GM23338 (cell line): Measurements from ENCODE around the gene SRSF12. TPM values are rescaled to one million over a fixed set of nuclear protein-coding genes. Genes with fewer than 3 reads are reported as not detected.

Experiments used
- ATAC-seq: fragments of 200-7000 bp; cut with Tn5 transposase; 3 replicates; pipeline ENCODE4 v1.9.1; 2020
- DNase-seq: peaks from one replicate; pipeline ENCODE4 v3.0.0-alpha.2; 2015; ENCODE audit warnings: low spot score
- H2AFZ ChIP-seq: fragments of 200-600 bp; sonication (generic); 2 replicates; pipeline ENCODE4 v1.8.0; 2016; ENCODE audit warnings: antibody characterized with exemption, mild to moderate bottlenecking, moderate library complexity
- H3F3A ChIP-seq: fragments of 200-600 bp; sonication (generic); replicated peaks from 2 replicates; pipeline ENCODE4 v1.8.0; 2017; ENCODE audit warnings: antibody characterized with exemption, mixed run types, low read depth
- H3K27ac ChIP-seq: fragments of 200-600 bp; sonication (generic); 2 replicates; pipeline ENCODE4 v1.6.1; 2016; ENCODE audit warnings: low read depth
- H3K27me3 ChIP-seq: fragments of 200-600 bp; sonication (generic); 2 replicates; pipeline ENCODE4 v1.8.0; 2016; ENCODE audit warnings: mild to moderate bottlenecking, mixed run types, moderate library complexity; ENCODE audit not compliant: insufficient read depth
- H3K36me3 ChIP-seq: fragments of 200-600 bp; sonication (generic); 2 replicates; pipeline ENCODE4 v1.8.0; 2016; ENCODE audit warnings: mild to moderate bottlenecking; ENCODE audit not compliant: insufficient read depth
- H3K4me1 ChIP-seq: fragments of 200-600 bp; sonication (generic); 2 replicates; pipeline ENCODE4 v1.8.0; 2016; ENCODE audit warnings: mild to moderate bottlenecking, moderate library complexity; ENCODE audit not compliant: insufficient read depth
- H3K4me2 ChIP-seq: fragments of 200-600 bp; sonication (generic); 2 replicates; pipeline ENCODE4 v1.7.1; 2017; ENCODE audit warnings: mixed run types
- H3K4me3 ChIP-seq: fragments of 200-600 bp; sonication (generic); 2 replicates; pipeline ENCODE4 v1.6.1; 2016; ENCODE audit warnings: mixed run types
- H3K79me2 ChIP-seq: fragments of 200-600 bp; sonication (generic); replicated peaks from 2 replicates; pipeline ENCODE4 v1.8.0; 2017; ENCODE audit warnings: mild to moderate bottlenecking; ENCODE audit not compliant: insufficient read depth
- H3K9me2 ChIP-seq: fragments of 200-600 bp; sonication (generic); 2 replicates; pipeline ENCODE4 v1.8.0; 2017; ENCODE audit not compliant: insufficient read depth
- H4K20me1 ChIP-seq: fragments of 200-600 bp; sonication (generic); replicated peaks from 2 replicates; pipeline ENCODE4 v1.8.0; 2017; ENCODE audit warnings: mild to moderate bottlenecking; ENCODE audit not compliant: insufficient read depth
- H3K27ac Mint-ChIP-seq: 2 replicates; pipeline ENCODE4 v1.8.0; 2020; ENCODE audit warnings: inconsistent platforms, mild to moderate bottlenecking, moderate library complexity, mixed read lengths
- H3K27me3 Mint-ChIP-seq: 3 replicates; pipeline ENCODE4 v1.8.0; 2022; ENCODE audit warnings: low read depth, mild to moderate bottlenecking, moderate library complexity, mixed read lengths, inconsistent platforms; ENCODE audit not compliant: insufficient read depth, poor library complexity
- H3K36me3 Mint-ChIP-seq: 3 replicates; pipeline ENCODE4 v1.8.0; 2021; ENCODE audit warnings: low read depth, mild to moderate bottlenecking, inconsistent platforms, moderate library complexity, mixed read lengths
- H3K4me1 Mint-ChIP-seq: 3 replicates; pipeline ENCODE4 v1.8.0; 2020; ENCODE audit warnings: mild to moderate bottlenecking, inconsistent platforms, mixed read lengths
- H3K4me3 Mint-ChIP-seq: 3 replicates; pipeline ENCODE4 v1.8.0; 2021; ENCODE audit warnings: moderate library complexity, mild to moderate bottlenecking, inconsistent platforms, mixed read lengths
- H3K9me3 Mint-ChIP-seq: 3 replicates; pipeline ENCODE4 v1.8.0; 2020; ENCODE audit warnings: moderate library complexity, mild to moderate bottlenecking, inconsistent platforms, mixed read lengths
- CREB1 ChIP-seq: fragments of 250-450 bp; sonication (Bioruptor Pico); IDR thresholded peaks from 2 replicates; pipeline ENCODE4 v1.5.0; 2020; ENCODE audit warnings: low read depth, mild to moderate bottlenecking, moderate library complexity
- EZH2 ChIP-seq: fragments of 200-600 bp; sonication (generic); IDR thresholded peaks from one replicate; pipeline ENCODE4 v1.8.0; 2017; ENCODE audit warnings: antibody characterized with exemption, mild to moderate bottlenecking, low read depth; ENCODE audit not compliant: unreplicated experiment
- EZH2phosphoT487 ChIP-seq: fragments of 200-600 bp; sonication (generic); IDR thresholded peaks from one replicate; pipeline ENCODE4 v1.8.1; 2018; ENCODE audit warnings: antibody characterized with exemption; ENCODE audit not compliant: unreplicated experiment
- JUNB ChIP-seq: IDR thresholded peaks from one replicate; pipeline ENCODE4 v1.6.1; 2016; ENCODE audit warnings: antibody characterized with exemption; ENCODE audit not compliant: unreplicated experiment
- NANOG ChIP-seq: IDR thresholded peaks from 2 replicates; pipeline ENCODE4 v1.6.1; 2016; ENCODE audit warnings: antibody characterized with exemption, borderline replicate concordance
- POLR2AphosphoS5 ChIP-seq: IDR thresholded peaks from 2 replicates; pipeline ENCODE4 v1.6.1; 2016; ENCODE audit warnings: antibody characterized with exemption, low read depth
- STAT1 ChIP-seq: IDR thresholded peaks from one replicate; pipeline ENCODE4 v1.6.1; 2016; ENCODE audit warnings: antibody characterized with exemption; ENCODE audit not compliant: unreplicated experiment
- ZNF114 ChIP-seq: fragments of 250-450 bp; sonication (Bioruptor Pico); IDR thresholded peaks from 2 replicates; pipeline ENCODE4 v1.5.0; 2020; ENCODE audit warnings: mild to moderate bottlenecking, moderate library complexity
- ZNF331 ChIP-seq: fragments of 250-450 bp; sonication (Bioruptor Pico); IDR thresholded peaks from 2 replicates; pipeline ENCODE4 v1.5.0; 2020; ENCODE audit warnings: low read depth, mild to moderate bottlenecking, moderate library complexity
- polyA plus RNA-seq: library from polyadenylated mRNA; unstranded; fragments of >200 nt; fragmentation: Nextera tagmentation; extraction: Ambion mirVana; gene quantifications from 2 replicates; pipeline ENCODE4 v1.2.1, GENCODE V29; 2016
- total RNA-seq: library from RNA; depleted of rRNA; stranded (reverse); fragments of >200 nt; shearing (Covaris generic); gene quantifications from 2 replicates; pipeline ENCODE4 v1.2.3, GENCODE V29; 2014
- TF ChIP-seq, protein P1 (sequence below): IDR thresholded peaks from 2 replicates; pipeline ENCODE4 v1.6.1; 2016; ENCODE audit warnings: antibody characterized with exemption
- TF ChIP-seq, protein P2 (sequence below), 2 experiments: fragments of 200-600 bp in 1 of 2; sonication (generic) in 1 of 2; conservative IDR thresholded peaks; 2 replicates each; pipeline versions ENCODE4 v1.5.1 to v1.6.1; 2016 to 2017; ENCODE audit warnings: antibody characterized with exemption in 2 of 2, low read depth in 2 of 2, mild to moderate bottlenecking in 2 of 2, moderate library complexity in 1 of 2
- TF ChIP-seq, protein P3 (sequence below): IDR thresholded peaks from one replicate; pipeline ENCODE4 v1.6.1; 2018; ENCODE audit warnings: antibody characterized with exemption; ENCODE audit not compliant: unreplicated experiment
- TF ChIP-seq, protein P4 (sequence below): fragments of 250-450 bp; sonication (Bioruptor Pico); IDR thresholded peaks from 2 replicates; pipeline ENCODE4 v1.5.0; 2020; ENCODE audit warnings: mild to moderate bottlenecking, moderate library complexity

Gene SRSF12
- total and polyA plus RNA-seq, 2 experiments from 2014 or later, result 3.6 TPM

DNA sequence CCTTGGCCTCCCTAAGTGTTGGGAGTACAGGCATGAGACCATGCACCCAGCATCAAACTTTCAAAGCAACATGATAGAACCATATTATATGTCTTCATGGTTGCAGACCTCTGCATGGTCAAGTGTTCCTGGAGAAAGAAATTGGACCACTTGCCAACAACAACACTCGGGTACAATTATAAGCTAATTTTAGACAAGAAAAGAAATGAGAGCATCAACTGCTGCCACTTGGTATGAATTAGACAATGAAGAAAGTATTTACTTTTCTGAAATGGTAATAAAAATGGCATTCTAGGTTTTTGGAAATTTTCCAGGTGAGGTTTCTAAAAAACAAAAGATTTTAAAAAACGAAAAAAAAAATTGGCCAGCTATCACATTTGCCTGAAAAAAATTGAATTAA is 20.3 kb upstream of the SRSF12 start (continued):
- TF ChIP-seq, protein P1, sequence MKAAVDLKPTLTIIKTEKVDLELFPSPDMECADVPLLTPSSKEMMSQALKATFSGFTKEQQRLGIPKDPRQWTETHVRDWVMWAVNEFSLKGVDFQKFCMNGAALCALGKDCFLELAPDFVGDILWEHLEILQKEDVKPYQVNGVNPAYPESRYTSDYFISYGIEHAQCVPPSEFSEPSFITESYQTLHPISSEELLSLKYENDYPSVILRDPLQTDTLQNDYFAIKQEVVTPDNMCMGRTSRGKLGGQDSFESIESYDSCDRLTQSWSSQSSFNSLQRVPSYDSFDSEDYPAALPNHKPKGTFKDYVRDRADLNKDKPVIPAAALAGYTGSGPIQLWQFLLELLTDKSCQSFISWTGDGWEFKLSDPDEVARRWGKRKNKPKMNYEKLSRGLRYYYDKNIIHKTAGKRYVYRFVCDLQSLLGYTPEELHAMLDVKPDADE, result no peak
- TF ChIP-seq EZH2phosphoT487 (no peak), ZNF331 (no peak), CREB1 (CRISPR knock-in tag) (no peak)

DNA sequence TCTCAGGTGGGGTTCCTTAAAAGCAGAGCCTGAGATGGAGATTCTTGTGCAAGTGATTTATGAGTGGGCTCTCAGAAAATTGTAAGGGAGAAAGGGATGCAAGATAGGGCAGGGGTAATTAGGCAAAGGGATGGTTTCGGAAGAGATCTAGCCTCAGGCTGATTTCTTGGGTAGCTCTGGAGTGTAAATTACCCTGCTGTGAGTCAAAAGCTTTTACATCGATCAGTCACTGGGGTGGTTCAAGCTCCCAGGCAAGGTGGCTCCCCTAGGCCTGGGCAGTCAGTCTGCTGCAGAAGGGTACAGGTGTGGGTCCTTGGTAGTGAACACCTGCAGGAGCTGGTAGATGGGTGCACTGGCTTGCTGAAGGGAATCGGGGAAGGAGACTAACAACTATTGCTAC is 16.9 kb upstream of the SRSF12 start:
- H3F3A ChIP-seq, result no peaks in the 10 kb centered on the region
- Mint-ChIP-seq H3K9me3 (no peaks in the 10 kb centered on the region), H3K36me3 (no peaks in the 10 kb centered on the region), H3K27me3 (peaks cover 34% of the 10 kb centered on the region), H3K27ac (no peak overlapping the region), H3K4me3 (no peak overlapping the region), H3K4me1 (peaks cover 11% of the 10 kb centered on the region; the same call in 2 of the 3 replicates)
- TF ChIP-seq, protein P2, sequence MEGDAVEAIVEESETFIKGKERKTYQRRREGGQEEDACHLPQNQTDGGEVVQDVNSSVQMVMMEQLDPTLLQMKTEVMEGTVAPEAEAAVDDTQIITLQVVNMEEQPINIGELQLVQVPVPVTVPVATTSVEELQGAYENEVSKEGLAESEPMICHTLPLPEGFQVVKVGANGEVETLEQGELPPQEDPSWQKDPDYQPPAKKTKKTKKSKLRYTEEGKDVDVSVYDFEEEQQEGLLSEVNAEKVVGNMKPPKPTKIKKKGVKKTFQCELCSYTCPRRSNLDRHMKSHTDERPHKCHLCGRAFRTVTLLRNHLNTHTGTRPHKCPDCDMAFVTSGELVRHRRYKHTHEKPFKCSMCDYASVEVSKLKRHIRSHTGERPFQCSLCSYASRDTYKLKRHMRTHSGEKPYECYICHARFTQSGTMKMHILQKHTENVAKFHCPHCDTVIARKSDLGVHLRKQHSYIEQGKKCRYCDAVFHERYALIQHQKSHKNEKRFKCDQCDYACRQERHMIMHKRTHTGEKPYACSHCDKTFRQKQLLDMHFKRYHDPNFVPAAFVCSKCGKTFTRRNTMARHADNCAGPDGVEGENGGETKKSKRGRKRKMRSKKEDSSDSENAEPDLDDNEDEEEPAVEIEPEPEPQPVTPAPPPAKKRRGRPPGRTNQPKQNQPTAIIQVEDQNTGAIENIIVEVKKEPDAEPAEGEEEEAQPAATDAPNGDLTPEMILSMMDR (conservative IDR thresholded peaks at IDR 0.05; ENCODE audit: low read depth in 2 of 2), result no peak
- no peak for TF ChIP-seq EZH2
- no peak for TF ChIP-seq ZNF114 (CRISPR knock-in tag)
- TF ChIP-seq POLR2AphosphoS5, result no peak
- no peak for TF ChIP-seq NANOG
- no peak for TF ChIP-seq JUNB
- TF ChIP-seq, protein P3, sequence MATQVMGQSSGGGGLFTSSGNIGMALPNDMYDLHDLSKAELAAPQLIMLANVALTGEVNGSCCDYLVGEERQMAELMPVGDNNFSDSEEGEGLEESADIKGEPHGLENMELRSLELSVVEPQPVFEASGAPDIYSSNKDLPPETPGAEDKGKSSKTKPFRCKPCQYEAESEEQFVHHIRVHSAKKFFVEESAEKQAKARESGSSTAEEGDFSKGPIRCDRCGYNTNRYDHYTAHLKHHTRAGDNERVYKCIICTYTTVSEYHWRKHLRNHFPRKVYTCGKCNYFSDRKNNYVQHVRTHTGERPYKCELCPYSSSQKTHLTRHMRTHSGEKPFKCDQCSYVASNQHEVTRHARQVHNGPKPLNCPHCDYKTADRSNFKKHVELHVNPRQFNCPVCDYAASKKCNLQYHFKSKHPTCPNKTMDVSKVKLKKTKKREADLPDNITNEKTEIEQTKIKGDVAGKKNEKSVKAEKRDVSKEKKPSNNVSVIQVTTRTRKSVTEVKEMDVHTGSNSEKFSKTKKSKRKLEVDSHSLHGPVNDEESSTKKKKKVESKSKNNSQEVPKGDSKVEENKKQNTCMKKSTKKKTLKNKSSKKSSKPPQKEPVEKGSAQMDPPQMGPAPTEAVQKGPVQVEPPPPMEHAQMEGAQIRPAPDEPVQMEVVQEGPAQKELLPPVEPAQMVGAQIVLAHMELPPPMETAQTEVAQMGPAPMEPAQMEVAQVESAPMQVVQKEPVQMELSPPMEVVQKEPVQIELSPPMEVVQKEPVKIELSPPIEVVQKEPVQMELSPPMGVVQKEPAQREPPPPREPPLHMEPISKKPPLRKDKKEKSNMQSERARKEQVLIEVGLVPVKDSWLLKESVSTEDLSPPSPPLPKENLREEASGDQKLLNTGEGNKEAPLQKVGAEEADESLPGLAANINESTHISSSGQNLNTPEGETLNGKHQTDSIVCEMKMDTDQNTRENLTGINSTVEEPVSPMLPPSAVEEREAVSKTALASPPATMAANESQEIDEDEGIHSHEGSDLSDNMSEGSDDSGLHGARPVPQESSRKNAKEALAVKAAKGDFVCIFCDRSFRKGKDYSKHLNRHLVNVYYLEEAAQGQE, result no peak
- TF ChIP-seq ZNF331, result no peak
- no peak for TF ChIP-seq EZH2phosphoT487
- TF ChIP-seq STAT1, result no peak
- TF ChIP-seq CREB1 (CRISPR knock-in tag), result no peak
- TF ChIP-seq, protein P4, sequence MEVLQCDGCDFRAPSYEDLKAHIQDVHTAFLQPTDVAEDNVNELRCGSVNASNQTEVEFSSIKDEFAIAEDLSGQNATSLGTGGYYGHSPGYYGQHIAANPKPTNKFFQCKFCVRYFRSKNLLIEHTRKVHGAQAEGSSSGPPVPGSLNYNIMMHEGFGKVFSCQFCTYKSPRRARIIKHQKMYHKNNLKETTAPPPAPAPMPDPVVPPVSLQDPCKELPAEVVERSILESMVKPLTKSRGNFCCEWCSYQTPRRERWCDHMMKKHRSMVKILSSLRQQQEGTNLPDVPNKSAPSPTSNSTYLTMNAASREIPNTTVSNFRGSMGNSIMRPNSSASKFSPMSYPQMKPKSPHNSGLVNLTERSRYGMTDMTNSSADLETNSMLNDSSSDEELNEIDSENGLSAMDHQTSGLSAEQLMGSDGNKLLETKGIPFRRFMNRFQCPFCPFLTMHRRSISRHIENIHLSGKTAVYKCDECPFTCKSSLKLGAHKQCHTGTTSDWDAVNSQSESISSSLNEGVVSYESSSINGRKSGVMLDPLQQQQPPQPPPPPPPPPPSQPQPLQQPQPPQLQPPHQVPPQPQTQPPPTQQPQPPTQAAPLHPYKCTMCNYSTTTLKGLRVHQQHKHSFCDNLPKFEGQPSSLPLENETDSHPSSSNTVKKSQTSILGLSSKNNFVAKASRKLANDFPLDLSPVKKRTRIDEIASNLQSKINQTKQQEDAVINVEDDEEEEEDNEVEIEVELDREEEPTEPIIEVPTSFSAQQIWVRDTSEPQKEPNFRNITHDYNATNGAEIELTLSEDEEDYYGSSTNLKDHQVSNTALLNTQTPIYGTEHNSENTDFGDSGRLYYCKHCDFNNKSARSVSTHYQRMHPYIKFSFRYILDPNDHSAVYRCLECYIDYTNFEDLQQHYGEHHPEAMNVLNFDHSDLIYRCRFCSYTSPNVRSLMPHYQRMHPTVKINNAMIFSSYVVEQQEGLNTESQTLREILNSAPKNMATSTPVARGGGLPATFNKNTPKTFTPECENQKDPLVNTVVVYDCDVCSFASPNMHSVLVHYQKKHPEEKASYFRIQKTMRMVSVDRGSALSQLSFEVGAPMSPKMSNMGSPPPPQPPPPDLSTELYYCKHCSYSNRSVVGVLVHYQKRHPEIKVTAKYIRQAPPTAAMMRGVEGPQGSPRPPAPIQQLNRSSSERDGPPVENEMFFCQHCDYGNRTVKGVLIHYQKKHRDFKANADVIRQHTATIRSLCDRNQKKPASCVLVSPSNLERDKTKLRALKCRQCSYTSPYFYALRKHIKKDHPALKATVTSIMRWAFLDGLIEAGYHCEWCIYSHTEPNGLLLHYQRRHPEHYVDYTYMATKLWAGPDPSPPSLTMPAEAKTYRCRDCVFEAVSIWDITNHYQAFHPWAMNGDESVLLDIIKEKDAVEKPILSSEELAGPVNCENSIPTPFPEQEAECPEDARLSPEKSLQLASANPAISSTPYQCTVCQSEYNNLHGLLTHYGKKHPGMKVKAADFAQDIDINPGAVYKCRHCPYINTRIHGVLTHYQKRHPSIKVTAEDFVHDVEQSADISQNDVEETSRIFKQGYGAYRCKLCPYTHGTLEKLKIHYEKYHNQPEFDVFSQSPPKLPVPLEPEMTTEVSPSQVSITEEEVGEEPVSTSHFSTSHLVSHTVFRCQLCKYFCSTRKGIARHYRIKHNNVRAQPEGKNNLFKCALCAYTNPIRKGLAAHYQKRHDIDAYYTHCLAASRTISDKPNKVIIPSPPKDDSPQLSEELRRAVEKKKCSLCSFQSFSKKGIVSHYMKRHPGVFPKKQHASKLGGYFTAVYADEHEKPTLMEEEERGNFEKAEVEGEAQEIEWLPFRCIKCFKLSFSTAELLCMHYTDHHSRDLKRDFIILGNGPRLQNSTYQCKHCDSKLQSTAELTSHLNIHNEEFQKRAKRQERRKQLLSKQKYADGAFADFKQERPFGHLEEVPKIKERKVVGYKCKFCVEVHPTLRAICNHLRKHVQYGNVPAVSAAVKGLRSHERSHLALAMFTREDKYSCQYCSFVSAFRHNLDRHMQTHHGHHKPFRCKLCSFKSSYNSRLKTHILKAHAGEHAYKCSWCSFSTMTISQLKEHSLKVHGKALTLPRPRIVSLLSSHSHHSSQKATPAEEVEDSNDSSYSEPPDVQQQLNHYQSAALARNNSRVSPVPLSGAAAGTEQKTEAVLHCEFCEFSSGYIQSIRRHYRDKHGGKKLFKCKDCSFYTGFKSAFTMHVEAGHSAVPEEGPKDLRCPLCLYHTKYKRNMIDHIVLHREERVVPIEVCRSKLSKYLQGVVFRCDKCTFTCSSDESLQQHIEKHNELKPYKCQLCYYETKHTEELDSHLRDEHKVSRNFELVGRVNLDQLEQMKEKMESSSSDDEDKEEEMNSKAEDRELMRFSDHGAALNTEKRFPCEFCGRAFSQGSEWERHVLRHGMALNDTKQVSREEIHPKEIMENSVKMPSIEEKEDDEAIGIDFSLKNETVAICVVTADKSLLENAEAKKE, result no peak
- peaks cover 98% of the 10 kb centered on the region for H3K27me3 ChIP-seq
- no peak overlapping the region for H3K27ac ChIP-seq
- no peak overlapping the region for H3K4me3 ChIP-seq
- H3K9me2 ChIP-seq, result no peaks in the 10 kb centered on the region
- DNase-seq (no peak), ATAC-seq (peak; percentile 48)
- no peaks in the 10 kb centered on the region for H3K36me3 ChIP-seq
- H3K79me2 ChIP-seq, result no peaks in the 10 kb centered on the region
- no peak overlapping the region; the same call in 1 of the 2 replicates for H3K4me2 ChIP-seq
- peaks cover 13% of the 10 kb centered on the region for H3K4me1 ChIP-seq
- H4K20me1 ChIP-seq, result peaks cover 8% of the 10 kb centered on the region
- no peak overlapping the region for H2AFZ ChIP-seq
